ENCODE measurements around the gene RGR. TPM values are rescaled to one million over a fixed set of nuclear protein-coding genes. Genes with fewer than 3 reads are reported as not detected.

The RGR gene
- total and polyA plus RNA-seq, 8 donors: 0.18 to 2.7 TPM; not detected in 6

DNA sequence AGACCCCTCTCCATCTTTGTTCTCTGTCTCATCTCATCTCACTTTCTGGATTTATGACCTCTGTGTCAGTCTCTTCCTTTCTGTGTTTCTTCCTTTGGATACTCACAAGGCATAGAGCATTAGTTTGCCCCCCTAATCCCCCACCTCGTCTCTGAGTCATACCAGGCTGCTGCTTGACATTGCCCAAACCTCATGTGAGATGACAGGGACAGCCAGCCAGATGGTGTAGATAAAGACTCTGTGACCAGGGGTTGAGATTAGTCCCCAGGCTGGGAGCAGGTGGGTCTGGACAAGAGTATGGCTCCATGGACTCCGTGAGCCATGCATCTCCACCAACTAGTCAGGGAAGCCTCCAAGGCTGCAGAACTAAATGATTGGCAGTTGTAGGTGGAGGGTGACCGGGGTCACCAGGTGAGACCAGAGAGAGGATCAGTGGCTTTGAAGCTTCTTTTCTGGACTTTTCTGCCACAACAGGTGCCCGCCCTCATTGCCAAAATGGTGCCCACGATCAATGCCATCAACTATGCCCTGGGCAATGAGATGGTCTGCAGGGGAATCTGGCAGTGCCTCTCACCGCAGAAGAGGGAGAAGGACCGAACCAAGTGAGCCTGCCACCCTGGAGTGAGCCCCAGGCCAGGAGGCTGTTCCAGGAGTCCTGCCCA lies 13.3 kb downstream of the RGR start:
- H3K27me3 ChIP-seq: peaks cover 0 to 43% (median 9%) of the 10 kb centered on the region in 3 donors
- intact Hi-C loops (cut with DNase I; ENCODE audit: low total_unique reads): no loop called here
- DNase-seq: no peak
- 77 to 89% (median 82%) methylated on average over 7 of the region's 7 CpGs for WGBS, 5 donors
- peaks cover 0 to 5% (median 2%) of the 10 kb centered on the region in 4 donors for H3K4me1 ChIP-seq
- no peaks in the 10 kb centered on the region for H3K9me3 ChIP-seq
- no peak overlapping the region for H3K4me3 ChIP-seq
- H3K27ac ChIP-seq: no peak overlapping the region
- TF ChIP-seq POLR2A (IDR thresholded peaks at IDR 0.05) (no peak), POLR2AphosphoS5 (IDR thresholded peaks at IDR 0.05) (no peak), EP300 (IDR thresholded peaks at IDR 0.05) (no peak)
- TF ChIP-seq, protein P1, sequence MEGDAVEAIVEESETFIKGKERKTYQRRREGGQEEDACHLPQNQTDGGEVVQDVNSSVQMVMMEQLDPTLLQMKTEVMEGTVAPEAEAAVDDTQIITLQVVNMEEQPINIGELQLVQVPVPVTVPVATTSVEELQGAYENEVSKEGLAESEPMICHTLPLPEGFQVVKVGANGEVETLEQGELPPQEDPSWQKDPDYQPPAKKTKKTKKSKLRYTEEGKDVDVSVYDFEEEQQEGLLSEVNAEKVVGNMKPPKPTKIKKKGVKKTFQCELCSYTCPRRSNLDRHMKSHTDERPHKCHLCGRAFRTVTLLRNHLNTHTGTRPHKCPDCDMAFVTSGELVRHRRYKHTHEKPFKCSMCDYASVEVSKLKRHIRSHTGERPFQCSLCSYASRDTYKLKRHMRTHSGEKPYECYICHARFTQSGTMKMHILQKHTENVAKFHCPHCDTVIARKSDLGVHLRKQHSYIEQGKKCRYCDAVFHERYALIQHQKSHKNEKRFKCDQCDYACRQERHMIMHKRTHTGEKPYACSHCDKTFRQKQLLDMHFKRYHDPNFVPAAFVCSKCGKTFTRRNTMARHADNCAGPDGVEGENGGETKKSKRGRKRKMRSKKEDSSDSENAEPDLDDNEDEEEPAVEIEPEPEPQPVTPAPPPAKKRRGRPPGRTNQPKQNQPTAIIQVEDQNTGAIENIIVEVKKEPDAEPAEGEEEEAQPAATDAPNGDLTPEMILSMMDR (IDR thresholded peaks at IDR 0.05): no peak
- H3K36me3 ChIP-seq: no peaks in the 10 kb centered on the region

DNA sequence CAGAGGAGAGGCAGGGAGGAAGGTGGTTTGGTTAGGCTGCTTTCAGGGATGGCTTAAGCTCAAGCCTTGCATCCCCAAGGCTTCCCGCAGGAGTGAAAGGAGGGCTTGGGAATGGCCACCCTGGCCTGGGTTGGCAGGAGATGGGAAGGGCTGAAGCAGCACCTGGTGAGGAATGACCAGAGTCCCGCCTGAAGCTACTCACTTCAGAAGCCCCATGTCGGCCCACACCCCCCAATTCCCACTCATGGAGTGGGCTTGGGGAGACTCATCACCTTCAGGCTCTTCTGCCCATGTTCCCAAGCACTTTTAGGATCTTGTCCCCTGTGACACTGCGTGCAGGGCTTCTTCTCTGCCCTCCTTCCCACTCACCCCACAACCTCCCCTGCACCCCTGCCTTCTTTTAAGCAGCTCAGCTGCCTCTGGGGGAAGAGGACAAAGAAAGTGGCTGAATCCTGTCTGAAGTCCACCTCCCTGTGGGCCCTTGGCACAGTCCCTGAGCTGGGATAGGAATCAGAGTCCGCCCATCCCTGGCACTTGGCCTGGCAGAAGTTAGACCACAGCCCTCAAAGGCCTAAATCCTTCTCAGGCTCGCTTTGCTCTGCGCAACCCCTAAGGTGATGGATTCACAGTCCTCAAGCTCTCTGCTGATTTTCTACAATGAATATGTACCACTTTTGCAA lies 16.5 kb downstream of the RGR start:
- no peak overlapping the region for H3K4me3 ChIP-seq
- H3K36me3 ChIP-seq: no peaks in the 10 kb centered on the region
- peaks cover 0 to 11% (median 7%) of the 10 kb centered on the region in 4 donors for H3K4me1 ChIP-seq
- H3K27ac ChIP-seq: no peak overlapping the region
- WGBS, 5 donors: 76 to 85% (median 78%) methylated on average over 7 of the region's 7 CpGs
- intact Hi-C loops (cut with DNase I; ENCODE audit: low total_unique reads): loop anchor here (5.0 to 10.0 kb wide), 2 partner anchors 93 to 276 kb away; no protein-coding TSS in a partner anchor
- H3K27me3 ChIP-seq: peaks cover 0 to 55% (median 9%) of the 10 kb centered on the region in 3 donors
- DNase-seq: no peak
- no peaks in the 10 kb centered on the region for H3K9me3 ChIP-seq
- TF ChIP-seq POLR2AphosphoS5 (IDR thresholded peaks at IDR 0.05): no peak
- TF ChIP-seq POLR2A (IDR thresholded peaks at IDR 0.05): no peak
- TF ChIP-seq, protein P1 (IDR thresholded peaks at IDR 0.05): no peak
- no peak for TF ChIP-seq EP300 (IDR thresholded peaks at IDR 0.05)

GRCh38 chr10:84262190-84262956 lies 17.5 kb downstream of the RGR start:
- Histone ChIP-seq H3K36me3 (no peaks in the 10 kb centered on the region), H3K4me1 (peaks cover 0 to 6% (median 5%) of the 10 kb centered on the region in 4 donors), H3K9me3 (no peaks in the 10 kb centered on the region), H3K27me3 (peaks cover 0 to 47% (median 4%) of the 10 kb centered on the region in 3 donors), H3K4me3 (no peak overlapping the region), H3K27ac (no peak overlapping the region)
- intact Hi-C loops (cut with DNase I; ENCODE audit: low total_unique reads): loop anchor here (5.0 to 10.0 kb wide), 2 partner anchors 92 to 275 kb away; no protein-coding TSS in a partner anchor
- DNase-seq: no peak
- TF ChIP-seq, protein P1 (IDR thresholded peaks at IDR 0.05): no peak
- TF ChIP-seq POLR2A (IDR thresholded peaks at IDR 0.05) (no peak), EP300 (IDR thresholded peaks at IDR 0.05) (no peak), POLR2AphosphoS5 (IDR thresholded peaks at IDR 0.05) (no peak)
- 68 to 75% (median 73%) methylated on average over 13 of the region's 13 CpGs for WGBS, 5 donors

DNA sequence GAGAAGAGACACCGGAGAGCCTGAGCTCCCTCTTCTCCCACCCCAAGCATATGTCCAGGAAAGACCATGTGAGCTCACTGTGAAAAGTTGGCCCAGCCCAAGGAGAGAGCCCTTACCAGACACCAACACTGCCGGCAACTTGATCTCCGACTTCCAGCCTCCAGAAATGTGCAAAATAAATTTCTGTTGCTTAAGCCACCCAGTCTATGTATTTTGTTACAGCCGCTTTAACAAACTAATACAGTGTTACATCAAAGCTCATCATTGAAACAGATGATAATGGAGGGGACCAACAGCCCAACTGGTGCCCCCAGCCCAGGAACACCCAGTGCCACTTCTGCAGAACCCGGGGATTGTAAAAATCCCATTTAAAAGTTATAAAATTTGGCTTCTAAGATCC lies 18.9 kb downstream of the RGR start:
- no peak for DNase-seq
- Histone ChIP-seq H3K27me3 (peaks cover 0 to 33% (median 0%) of the 10 kb centered on the region in 3 donors), H3K27ac (no peak overlapping the region), H3K4me3 (no peak overlapping the region), H3K36me3 (no peaks in the 10 kb centered on the region), H3K4me1 (peaks cover 0 to 6% (median 5%) of the 10 kb centered on the region in 4 donors), H3K9me3 (no peaks in the 10 kb centered on the region)
- TF ChIP-seq POLR2A (IDR thresholded peaks at IDR 0.05) (no peak), POLR2AphosphoS5 (IDR thresholded peaks at IDR 0.05) (no peak), EP300 (IDR thresholded peaks at IDR 0.05) (no peak)
- TF ChIP-seq, protein P1 (IDR thresholded peaks at IDR 0.05): no peak
- intact Hi-C loops (cut with DNase I; ENCODE audit: low total_unique reads): loop anchor here (5.0 to 10.0 kb wide), 2 partner anchors 91 to 274 kb away; no protein-coding TSS in a partner anchor
- WGBS, 5 donors: 73 to 91% (median 87%) methylated on average over 5 of the region's 5 CpGs
